Mucosa of descending colon (tissue), 3 donors: Measurements from ENCODE around the gene CCR5. TPM values are rescaled to one million over a fixed set of nuclear protein-coding genes. Genes with fewer than 3 reads are reported as not detected.

Experiments used
- ATAC-seq: fragments of 200-7000 bp; cut with Tn5 transposase; one replicate; pipeline ENCODE4 v1.9.1; 2020; ENCODE audit warnings: mild to moderate bottlenecking, moderate library complexity
- DNase-seq, 3 donors: peaks; one replicate each; pipeline ENCODE4 v3.0.0-alpha.2; 2020
- H3K36me3 ChIP-seq: fragments of 200-600 bp; one replicate; pipeline ENCODE4 v1.8.0; 2021; ENCODE audit warnings: low read depth, mild to moderate bottlenecking
- H3K4me1 ChIP-seq: fragments of 200-600 bp; one replicate; pipeline ENCODE4 v1.8.0; 2021; ENCODE audit warnings: low read depth, mild to moderate bottlenecking
- H3K4me3 ChIP-seq: fragments of 200-600 bp; one replicate; pipeline ENCODE4 v1.8.0; 2021; ENCODE audit warnings: mild to moderate bottlenecking
- H3K9me3 ChIP-seq: fragments of 200-600 bp; one replicate; pipeline ENCODE4 v1.8.0; 2021; ENCODE audit warnings: mild to moderate bottlenecking
- intact Hi-C, 2 donors: fragments of 100-400 bp; cut with DNase I in 1 of 2; cut with micrococcal nuclease in 1 of 2; formaldehyde crosslinking; loops; one replicate each; pipeline versions ENCODE4 v1.11.0 to v1.11.1; 2022; cut with DNase I, micrococcal nuclease
- total RNA-seq, 3 donors: library from RNA; stranded (reverse); fragmentation: NEBNext Ultra II Directional in 2 of 3; extraction: Animal tissue kit (Norgen Biotek cat#: 25700) in 2 of 3; gene quantifications; one replicate each; pipeline versions ENCODE4 v1.2.1 to v1.2.4, GENCODE V29; 2021 to 2023
- TF ChIP-seq, protein P1 (sequence below): fragments of 200-600 bp; IDR thresholded peaks from one replicate; pipeline ENCODE4 v1.8.0; 2022; ENCODE audit warnings: antibody characterized with exemption, mild to moderate bottlenecking
- donor health status: DM: no; HTN: no; CAD: no; lungs with moderate emphysema.
- donor health status: DM: no; HTN: no; CAD: no.
- donor health status: DM: no; HTN: yes; CAD: no.

CCR5 gene
- total RNA-seq, 3 donors from 2014 or later = 1.9 to 3.4 (median 2.4) TPM

DNA sequence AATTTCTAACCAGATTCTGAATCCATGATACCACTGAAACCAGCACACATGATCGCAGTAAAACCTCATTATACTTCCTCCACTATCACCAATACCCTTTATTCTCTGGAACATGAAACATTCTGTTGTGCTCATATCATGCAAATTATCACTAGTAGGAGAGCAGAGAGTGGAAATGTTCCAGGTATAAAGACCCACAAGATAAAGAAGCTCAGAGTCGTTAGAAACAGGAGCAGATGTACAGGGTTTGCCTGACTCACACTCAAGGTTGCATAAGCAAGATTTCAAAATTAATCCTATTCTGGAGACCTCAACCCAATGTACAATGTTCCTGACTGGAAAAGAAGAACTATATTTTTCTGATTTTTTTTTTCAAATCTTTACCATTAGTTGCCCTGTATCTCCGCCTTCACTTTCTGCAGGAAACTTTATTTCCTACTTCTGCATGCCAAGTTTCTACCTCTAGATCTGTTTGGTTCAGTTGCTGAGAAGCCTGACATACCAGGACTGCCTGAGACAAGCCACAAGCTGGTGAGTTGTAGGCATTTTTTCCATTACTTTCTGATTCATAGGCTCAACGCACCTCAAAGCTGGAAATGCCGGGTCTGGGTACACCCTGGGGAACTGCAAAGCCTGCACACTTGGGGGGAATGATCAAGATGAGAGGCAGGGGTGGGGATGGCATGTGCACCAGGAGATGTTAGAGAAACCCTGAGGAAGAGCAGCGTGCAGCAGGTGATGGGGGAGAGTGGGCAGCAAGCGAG lies 16.9 kb upstream of the CCR5 start, which contains the start of gene CCR2:
Gene CCR2 (plus strand): TSS at position 465 of the 764 bp plus-strand sequence. CDS start 3,417 bp downstream, outside the sequence.
- TF ChIP-seq, protein P1, sequence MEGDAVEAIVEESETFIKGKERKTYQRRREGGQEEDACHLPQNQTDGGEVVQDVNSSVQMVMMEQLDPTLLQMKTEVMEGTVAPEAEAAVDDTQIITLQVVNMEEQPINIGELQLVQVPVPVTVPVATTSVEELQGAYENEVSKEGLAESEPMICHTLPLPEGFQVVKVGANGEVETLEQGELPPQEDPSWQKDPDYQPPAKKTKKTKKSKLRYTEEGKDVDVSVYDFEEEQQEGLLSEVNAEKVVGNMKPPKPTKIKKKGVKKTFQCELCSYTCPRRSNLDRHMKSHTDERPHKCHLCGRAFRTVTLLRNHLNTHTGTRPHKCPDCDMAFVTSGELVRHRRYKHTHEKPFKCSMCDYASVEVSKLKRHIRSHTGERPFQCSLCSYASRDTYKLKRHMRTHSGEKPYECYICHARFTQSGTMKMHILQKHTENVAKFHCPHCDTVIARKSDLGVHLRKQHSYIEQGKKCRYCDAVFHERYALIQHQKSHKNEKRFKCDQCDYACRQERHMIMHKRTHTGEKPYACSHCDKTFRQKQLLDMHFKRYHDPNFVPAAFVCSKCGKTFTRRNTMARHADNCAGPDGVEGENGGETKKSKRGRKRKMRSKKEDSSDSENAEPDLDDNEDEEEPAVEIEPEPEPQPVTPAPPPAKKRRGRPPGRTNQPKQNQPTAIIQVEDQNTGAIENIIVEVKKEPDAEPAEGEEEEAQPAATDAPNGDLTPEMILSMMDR = no peak
- ATAC-seq (peak; percentile 27), DNase-seq (no peak)
- Histone ChIP-seq H3K4me3 (no peak within 1 kb of the TSS), H3K9me3 (no peaks in the 10 kb centered on the region), H3K36me3 (no peaks in the 10 kb centered on the region), H3K4me1 (no peaks in the 10 kb centered on the region)
- intact Hi-C loops = no loop called here

DNA sequence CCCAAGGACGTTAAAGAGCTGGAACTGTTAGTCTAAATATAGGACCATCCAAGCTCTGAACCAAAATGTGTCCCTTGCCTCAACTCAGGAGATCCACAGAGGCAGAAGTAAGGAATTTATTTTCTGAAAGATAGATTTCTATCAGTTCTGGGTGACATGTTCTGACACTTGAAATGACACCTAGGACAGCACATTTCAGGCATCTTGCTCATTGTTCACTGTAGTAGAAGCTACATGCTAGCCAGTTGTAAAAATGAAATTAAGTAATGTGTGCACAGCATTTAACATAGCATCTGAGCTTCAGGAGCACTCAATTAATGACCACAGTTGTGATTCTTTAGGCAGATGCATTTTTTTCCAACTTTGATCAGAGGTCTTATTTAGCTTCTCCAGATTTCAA lies 16.3 kb upstream of the CCR5 start:
- no peaks in the 10 kb centered on the region for H3K4me1 ChIP-seq
- TF ChIP-seq, protein P1 = no peak
- no peak for ATAC-seq
- no peaks in the 10 kb centered on the region for H3K36me3 ChIP-seq
- no peak overlapping the region for H3K4me3 ChIP-seq
- H3K9me3 ChIP-seq = no peaks in the 10 kb centered on the region
- no peak for DNase-seq
- intact Hi-C loops = no loop called here

DNA sequence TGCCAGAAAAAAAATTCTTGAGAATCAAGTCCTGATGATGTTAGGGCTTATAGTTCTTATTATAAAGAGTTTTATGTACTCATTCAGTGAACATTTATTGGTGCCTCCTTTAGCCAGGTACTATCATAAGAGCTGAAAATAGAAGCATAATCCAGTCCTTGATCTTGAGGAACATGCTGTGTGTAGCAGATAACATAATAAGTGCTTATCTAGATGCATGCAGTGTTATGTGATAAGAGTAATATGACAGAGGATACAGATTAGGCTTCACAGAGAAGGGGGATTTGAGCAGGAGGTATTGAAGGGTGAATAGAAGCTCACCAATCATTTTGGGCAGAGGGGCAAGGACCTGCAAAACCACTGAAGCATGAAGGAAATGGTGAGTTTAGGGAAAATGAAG lies 15.8 kb upstream of the CCR5 start:
- no peak for ATAC-seq
- Histone ChIP-seq H3K4me3 (no peak overlapping the region), H3K36me3 (no peaks in the 10 kb centered on the region), H3K4me1 (no peaks in the 10 kb centered on the region), H3K9me3 (no peaks in the 10 kb centered on the region)
- no peak for DNase-seq
- TF ChIP-seq, protein P1 = no peak
- intact Hi-C loops = no loop called here

DNA sequence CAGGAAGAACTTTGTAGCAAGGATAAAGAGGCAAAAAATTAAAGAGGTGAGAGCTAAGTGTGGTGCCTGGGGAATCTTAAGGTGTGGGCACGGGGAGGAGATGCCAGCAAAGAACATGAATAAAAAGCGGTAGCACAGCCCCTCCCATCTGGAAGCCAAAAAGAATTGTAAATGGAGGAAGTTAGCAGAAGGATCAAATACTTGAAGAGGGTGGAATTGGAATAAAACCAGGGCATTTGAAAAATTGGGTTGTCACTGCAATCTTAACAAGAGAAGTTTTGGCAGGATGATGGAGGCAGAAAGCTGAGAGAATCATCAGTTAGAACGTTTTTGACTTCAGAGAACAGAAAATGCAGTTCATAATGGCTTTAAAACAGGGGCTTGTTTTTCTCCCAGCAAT lies 14.5 kb upstream of the CCR5 start:
- TF ChIP-seq, protein P1 = no peak
- intact Hi-C loops = no loop called here
- no peaks in the 10 kb centered on the region for H3K36me3 ChIP-seq
- H3K4me3 ChIP-seq = no peak overlapping the region
- DNase-seq (no peak), ATAC-seq (no peak)
- no peaks in the 10 kb centered on the region for H3K4me1 ChIP-seq
- H3K9me3 ChIP-seq = no peaks in the 10 kb centered on the region

DNA sequence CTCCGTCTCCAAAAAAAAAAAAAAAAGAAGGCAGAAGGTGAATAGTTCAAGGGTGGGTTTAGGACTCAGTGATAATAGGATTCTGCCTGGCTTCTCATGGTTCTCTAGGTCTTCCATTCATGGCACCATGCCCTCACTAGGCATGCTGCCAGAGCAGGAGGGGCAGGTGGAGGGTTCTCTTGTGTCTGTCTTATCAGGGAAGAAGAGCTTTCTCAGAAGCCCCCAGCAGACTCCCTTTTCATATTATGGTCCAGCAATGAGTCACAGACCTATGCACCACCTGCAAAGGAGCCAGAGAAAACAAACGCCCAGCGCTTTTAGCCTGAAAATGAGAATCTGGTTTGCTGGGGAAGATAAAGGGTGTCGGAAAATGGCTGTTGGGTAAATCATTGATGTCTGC lies 13.8 kb upstream of the CCR5 start:
- TF ChIP-seq, protein P1 = no peak
- H3K36me3 ChIP-seq = no peaks in the 10 kb centered on the region
- H3K4me3 ChIP-seq = no peak overlapping the region
- intact Hi-C loops = no loop called here
- H3K4me1 ChIP-seq = no peaks in the 10 kb centered on the region
- DNase-seq (no peak), ATAC-seq (no peak)
- no peaks in the 10 kb centered on the region for H3K9me3 ChIP-seq
